CD4-positive, alpha-beta T cell treated with Interleukin-6 at 100 ng/mL for 8 hours (primary cell): ENCODE measurements around the gene IL34.
"Not testable (repeated sequence)": the region's sequence is repeated elsewhere in the genome, so short reads cannot be mapped to it uniquely, and the experiment has no call there.

Experiments
- DNase-seq: peaks from one replicate; pipeline ENCODE4 v3.0.0-alpha.2; 2020; ENCODE audit warnings: mixed read lengths, low spot score

The IL34 gene

DNA sequence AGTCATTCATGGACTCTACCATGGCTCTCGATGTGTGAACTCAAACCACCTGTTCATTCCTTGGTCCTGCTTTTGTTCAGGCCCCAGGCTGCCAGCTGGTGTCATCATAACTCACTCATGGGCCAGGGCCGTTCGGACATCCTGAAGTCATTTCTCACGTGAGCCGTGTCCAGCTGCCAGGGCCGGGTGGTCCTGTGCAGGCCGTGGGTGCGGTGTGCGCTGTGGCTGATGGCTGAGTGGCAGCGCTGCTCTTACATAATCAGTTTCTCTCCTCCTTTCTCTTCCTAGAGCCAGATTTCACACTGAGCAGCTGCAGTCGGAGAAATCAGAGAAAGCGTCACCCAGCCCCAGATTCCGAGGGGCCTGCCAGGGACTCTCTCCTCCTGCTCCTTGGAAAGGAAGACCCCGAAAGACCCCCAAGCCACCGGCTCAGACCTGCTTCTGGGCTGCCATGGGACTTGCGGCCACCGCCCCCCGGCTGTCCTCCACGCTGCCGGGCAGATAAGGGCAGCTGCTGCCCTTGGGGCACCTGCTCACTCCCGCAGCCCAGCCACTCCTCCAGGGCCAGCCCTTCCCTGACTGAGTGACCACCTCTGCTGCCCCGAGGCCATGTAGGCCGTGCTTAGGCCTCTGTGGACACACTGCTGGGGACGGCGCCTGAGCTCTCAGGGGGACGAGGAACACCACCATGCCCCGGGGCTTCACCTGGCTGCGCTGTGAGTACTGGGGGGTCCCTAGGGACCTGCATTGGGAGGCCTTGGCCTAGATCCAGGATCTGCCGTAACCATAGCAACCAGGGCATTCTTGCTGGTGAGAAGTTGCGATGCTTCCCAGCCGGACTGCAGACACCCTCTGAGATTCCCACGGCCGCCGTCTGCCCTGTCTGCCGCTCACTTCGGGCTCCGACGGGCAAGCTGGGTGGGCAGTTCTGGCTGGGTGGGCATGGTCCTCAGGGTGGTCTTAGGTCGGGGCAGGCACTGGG lies at the start of gene IL34:
Gene IL34, plus strand, starts transcription at position 300 of the 982 bp plus-strand sequence. Its CDS starts 389 bp downstream, at position 689.
- no peak for DNase-seq

DNA sequence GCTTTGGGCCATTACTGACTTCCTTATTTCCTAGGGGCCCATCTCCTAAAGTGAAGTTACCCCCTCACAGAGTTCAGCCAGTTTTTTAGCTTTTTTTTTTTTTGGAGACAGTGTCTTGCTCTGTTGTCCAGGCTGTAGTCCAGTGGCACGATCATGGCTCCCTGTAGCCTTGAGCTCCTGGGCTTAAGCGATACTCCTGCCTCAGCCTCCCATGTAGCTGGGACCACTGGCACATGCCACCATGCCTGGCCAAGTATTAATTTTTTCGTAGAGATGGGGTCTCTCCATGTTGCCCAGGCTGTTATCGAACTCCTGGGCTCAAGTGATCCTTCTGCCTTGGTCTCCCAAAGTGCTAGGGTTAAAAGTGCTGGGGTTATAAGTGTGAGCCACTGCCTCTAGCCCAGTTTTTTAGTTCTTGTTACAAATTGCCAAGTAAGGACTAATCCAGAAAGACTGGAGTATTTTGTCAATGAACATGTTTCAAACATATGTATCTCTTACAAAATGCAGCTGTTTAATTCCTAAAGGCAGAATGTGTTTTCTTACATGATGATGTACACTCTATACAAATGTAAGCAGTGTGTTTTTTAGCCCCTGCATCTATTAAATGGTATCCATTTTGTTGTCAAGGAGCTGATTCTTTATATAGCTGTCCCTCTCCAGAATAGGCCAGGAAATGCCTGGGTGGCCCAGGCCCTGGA lies 49.1 kb upstream of the IL34 start:
- no peak for DNase-seq

DNA sequence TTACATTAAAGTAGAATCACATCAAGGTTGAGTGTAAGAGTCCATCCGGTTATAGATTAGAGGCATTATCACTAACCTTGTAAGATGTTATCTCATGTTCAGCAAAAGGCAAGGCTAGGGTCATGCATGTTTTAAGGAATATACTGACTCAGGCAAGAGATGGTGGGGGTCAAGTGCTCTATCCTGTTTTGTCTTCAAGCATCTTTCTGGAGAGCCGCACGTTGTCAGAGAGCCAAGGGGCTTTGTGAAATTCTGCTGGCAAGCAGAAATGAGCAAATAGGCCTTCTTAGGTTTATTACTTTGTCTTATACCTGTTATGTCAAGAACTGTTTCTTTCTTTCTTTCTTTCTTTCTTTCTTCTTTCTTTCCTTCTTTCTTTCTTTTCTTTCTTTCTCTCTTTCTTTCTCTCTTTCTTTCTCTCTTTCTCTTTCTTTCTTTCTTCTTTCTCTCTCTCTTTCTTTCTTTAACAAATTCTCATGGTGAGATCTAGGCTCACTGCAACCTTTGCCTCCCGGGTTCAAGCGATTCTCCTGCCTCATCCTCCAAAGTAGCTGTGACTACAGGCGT lies 47.3 kb upstream of the IL34 start:
- DNase-seq, result no peak

DNA sequence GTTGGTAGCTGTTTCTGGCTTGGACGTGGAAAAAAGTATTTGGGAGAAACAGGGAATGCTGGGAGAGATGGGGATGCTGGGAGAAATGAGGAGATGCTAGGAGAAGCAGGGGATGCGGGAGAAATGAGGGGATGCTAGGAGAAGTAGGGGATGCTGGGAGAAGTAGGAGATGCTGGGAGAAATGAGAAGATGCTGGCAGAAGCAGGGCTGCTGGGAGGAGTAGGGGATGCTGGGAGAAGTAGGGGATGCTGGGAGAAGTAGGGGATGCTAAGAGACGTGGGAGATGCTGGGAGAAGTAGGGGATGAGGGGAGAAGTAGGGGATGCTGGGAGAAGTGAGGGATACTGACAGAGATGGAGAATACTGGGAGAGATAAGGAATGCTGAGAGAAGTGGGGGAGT lies 45.6 kb upstream of the IL34 start:
- no peak for DNase-seq

DNA sequence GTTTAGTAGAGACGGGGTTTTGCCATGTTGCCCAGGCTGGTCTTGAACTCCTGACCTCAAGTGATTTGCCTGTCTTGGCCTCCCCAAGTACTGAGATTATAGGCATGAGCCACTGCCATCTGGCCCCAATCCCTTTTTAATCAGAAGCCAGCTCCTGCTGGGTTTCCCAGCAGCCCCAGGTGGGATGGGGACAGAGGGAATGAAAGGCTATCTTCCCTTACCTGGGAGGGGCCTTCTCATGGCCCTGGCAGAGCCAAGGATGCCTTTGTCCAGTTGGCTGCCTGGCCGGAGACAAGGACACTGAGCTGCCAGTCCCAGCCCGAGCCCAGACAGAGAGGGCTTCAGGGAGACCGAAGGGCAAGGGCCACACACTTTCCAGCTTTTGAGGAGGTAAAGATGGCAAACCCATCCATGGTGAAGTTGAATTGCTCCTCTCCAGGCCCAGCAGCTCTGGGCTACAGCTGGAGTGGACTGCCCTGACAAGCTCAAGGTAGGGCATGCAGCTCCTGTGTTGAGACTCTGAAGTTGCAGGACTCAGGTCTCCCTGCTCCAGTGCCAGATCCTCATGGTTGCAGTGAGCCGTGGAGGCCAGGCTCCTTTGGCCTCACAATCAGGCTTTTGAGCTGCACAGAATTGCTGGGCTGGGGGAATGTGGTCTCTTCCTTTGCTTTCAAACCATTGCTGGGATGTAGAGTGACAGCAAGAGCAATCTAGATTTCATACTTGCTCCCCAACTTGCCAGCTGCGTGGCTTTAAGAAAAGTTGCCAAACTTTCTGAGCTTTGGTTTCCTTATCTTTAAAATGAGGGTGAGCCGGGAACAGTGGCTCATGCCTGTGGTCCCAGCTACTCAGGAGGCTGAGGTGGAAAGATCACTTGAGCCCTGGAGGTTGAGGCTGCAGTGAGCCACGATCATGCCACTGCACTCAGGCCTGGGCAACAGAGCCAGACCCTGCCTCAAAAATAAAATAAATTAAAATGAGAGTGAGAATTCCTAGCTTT lies 44.5 kb upstream of the IL34 start:
- no peak for DNase-seq

DNA sequence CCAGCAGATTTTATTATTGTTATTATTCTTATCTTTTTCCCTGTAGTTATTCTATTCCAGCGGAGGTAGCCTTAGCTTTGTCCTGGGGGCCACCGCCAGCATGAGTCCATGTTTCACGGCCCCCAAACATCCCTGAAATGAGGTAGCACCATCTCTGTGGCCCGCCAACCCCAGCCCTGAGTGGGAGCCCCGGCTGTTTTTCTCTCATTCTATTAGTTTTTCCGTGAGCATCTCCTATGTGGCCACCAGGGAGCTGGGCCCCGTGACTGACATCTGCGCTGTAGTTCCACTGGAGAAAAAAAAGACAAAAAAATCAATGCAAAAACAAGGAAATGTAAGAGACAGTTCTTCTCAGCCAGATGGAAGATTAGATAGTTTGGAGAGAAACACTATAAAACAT lies 43.5 kb upstream of the IL34 start:
- DNase-seq, result no peak

DNA sequence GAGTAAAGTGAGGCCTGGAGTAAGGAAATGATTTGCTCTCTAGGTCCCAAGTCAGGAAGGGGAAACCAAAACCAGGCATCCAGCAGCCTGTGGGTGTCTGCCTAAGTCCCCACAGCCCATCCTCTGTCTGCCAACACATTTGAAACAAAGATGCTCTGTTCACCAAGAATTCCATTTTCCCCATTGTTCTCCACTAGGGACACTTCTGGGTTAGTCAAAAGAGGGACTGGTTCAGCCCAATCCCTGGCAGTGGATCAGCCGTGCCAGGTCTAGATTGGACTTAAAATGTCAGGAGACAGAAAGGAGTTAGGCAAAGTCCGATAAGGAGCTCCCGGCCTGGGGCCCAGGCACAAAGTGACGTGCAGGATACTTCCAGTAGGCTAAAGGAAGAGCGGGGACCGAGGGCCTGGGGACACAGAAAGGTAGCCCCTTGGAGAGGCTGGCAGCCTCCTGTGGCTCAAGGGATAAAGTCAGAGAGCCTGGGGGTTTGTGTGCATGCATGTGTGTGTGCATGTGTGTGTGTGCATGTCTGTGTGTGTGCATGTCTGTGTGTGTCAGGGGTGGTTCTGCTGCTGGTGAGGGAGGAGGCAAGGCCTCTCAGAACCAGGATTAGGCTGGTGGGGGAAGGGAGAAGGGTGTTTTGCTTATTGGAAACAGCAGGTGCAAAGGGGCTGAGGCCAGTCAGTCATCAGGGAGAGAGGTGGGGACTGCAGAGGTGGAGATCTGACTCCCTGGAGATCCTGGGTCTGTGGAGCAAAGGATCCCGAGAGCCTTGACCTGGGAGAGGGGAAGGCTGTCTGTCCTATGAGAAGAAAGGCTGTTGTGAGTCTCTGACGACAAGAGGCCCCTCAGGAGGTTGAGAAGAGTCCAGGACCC lies 41.7 kb upstream of the IL34 start:
- no peak for DNase-seq

DNA sequence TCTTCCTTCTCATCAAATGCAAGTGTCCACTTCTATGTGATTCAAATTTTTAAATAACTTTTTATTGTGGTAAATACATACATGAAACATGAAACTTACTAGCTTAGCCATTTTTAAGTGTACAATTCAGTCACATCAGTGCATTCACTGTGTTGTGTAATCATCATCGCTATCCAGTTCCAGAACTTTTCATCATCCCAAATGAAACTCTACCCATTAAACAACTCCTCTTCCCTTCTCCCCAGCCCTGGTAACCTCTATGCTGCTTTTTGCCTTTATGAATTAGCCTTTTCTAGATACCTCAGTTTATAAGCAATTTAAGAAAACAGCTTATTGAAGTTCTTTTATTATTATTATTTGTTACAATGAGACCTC lies 41.1 kb upstream of the IL34 start:
- DNase-seq, result no peak

DNA sequence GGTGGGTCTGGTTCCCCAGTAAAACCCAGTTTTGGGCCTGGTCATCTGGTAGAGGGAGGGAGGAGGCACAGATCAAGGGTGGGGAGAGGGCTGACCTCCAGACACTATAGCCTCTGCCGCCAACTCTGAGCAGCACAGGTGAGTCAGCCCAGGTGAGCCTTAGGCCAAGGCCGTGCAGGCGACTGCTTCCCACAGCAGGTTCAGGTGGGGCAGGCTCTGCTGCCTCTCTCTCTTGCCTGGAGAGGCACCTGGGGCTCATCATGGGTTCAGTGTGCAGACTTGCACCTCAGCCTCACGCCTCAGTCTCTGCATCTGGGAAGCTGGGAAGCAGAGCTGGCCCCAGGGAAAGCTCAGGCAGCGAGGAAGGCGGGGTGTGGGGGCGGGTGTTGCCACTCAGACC lies 37.8 kb upstream of the IL34 start:
- DNase-seq, result no peak

DNA sequence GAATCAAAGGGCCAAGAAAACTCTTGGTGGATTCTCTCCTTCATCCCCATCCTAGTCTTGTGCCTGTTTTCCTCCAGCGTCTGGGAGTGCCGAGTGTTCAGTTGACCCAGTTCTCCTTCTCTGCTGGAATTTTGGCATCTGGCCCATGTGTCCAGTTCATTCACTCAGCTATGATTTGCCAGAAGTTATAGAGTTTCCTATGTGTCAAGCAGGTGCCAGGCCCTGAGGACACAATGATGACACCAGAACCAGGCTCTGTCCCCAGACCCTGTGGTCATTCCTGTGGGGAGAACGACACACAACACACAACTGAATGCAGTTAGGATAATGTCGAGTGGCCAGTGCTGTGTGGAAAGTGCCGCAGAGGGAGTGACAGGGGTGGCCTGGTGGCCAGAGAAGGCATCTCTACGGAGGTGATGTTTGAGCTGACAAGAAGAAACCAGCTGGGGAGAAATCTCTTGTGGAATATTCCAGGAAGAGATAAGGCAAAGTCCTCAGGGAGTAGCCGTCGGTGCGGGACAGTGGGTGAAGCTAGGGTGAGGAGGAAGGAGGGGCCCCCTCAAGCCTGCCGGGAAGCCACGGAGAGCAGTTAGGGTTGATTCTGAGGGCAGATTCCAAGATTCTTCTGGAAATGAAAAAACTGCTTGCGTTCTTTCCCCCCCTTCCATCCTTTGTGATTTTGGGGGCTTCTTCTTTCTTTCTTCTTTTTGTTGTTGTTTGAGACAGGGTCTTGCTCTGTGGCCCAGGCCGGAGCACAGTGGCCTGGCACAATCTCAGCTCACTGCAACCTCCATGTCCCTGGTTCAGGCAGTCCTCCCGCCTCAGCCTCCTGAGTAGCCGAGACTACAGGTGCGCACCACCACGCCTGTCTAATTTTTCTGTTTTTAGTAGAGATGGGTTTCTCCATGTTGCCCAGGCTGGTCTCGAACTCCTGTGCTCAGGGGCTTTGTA lies 35.8 kb upstream of the IL34 start:
- DNase-seq, result no peak

DNA sequence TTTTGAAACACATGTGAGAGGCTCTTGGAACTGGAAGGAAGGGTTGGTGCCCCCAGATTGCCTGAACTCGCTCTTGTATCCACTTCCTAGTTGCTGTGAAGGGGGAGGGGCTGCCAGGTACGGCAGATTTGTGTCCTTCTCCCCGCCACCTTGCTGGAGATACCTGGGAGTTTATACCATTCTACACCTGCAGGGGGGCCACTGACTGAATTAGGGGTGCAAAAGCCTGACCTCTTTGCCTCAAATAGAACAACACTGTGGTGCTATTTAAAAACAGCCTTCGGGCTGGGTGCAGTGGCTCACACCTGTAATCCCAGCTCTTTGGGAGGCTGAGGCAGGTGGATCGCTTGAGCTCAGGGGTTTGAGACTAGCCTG lies 35.1 kb upstream of the IL34 start:
- DNase-seq, result no peak

DNA sequence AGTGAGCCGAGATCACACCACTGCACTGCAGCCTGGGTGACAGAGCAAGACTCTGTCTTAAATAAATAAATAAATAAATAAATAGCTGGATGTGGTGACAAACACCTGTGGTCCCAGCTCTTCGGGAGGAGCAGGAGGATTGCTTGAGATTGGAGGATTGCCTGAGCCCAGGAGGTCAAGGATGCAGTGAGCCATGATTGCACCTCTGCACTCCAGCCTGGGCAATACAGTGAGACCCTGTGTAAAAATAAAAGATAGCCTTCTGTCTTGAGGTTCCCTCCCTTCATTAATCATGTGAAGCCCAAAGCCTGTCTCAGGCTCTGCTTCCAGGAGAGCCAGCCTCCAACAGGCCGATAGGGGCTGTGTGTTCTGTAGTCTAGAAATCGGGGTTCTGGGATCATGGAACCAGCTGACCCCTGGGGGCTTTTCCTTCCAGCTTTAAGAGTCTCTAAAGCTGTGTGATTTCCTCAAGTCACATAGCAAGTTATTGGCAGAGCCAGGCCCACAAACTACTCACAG lies 34.5 kb upstream of the IL34 start:
- DNase-seq, result no peak

DNA sequence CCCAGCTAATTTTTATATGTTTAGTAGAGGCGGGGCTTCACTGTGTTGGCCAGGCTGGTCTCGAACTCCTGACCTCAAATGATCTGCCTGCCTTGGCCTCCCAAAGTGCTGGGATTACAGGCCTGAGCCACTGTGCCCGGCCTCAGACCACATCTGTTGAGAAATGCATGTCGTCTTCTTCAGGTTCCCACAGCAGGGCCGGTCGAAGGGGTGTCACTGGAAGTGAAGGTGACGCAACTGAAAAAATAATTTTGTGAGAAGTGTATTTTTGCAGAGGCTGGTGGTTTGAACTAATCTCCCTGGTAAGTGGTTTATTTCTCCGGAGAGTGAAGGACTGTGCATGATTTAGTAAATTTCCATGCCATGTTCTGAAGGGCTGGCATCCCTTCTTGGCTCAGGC lies 33.4 kb upstream of the IL34 start:
- no peak for DNase-seq

DNA sequence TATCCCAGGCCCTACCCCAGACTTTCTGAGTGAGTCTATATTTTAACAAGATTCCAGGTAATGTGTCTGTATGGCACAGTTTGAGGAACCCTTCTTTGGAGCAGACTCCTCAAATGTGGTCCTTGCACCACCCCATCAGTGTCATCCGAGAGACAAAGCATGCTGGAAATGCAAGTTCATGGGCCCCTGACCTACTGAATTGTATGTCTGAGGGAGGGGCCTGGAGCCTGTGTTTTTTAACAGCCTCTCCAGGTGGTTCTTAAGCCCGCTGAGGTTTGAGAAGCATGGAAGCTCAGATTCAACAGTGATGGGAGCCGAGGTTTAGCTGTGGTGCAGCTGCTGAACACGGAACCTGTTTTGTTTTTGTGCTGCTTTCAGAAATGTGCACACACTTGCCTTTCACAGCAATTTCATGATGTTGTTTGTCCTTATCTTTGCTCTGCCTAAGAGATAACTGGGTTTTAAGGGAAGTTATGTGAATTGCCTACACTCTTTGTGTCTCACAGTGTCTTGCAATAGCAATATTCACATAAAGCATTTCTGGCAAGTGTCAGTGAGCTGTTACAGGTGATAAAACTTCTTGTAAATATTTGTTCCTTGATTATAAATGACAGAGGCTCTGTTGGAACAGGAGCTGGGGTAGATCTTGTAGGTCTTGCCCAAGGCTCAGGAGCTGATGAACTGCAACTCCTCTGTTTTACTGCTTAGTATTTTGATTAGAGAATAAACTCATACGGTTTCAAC lies 32.0 kb upstream of the IL34 start:
- no peak for DNase-seq

DNA sequence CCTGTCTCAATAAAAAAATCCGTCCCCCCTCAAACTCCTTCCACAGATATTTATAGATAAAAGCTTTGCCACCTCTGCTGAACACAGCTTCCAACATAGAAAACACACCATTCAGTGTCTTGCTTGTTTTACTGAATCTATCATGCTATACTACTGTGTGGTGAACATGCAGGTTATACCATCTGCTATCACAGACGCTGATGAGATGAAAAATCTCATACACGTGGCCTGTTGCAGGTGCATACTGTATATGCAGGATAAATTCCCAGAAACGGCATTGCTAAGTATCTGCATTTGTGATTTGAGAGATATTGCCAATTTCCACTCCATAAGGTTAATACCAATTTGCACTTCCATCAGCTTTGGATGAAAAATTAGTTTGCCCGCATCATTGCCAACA lies 30.4 kb upstream of the IL34 start:
- DNase-seq, result no peak

DNA sequence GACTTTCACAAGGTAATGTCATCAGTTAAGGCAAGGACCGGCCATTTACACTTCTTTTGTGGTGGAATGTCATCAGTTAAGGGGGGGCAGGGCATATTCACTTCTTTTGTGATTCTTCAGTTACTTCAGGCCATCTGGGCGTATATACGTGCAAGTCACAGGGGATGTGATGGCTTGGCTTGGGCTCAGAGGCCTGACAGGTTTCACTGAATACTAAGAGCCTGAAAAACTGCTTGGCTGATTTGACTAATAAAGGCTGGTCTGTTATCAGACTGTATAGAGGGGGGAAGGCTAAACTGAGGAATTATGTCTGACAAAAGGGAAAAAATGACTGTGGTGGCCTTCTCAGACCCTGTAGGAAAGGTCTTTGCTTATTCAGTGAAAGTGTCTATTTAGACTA lies 24.5 kb upstream of the IL34 start:
- DNase-seq, result not testable (repeated sequence)

DNA sequence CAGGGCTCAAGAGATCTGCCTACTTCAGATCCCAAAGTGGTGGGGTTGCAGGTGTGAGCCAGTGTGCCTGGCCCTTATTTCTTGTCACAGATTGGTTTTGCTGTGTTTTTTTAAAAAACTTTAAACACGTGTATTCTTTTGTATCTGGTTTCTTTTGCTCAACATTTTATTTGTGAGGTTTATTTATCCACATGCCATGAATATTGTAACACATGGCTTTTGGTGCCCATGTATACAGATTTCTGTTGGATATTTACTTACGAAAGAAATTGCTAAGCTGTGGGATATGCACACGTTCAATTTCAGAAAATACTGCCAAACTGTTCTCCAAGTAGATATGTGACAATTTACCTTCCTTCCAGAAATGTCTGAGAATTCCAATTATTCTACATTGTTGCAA lies 18.7 kb upstream of the IL34 start:
- DNase-seq, result no peak

DNA sequence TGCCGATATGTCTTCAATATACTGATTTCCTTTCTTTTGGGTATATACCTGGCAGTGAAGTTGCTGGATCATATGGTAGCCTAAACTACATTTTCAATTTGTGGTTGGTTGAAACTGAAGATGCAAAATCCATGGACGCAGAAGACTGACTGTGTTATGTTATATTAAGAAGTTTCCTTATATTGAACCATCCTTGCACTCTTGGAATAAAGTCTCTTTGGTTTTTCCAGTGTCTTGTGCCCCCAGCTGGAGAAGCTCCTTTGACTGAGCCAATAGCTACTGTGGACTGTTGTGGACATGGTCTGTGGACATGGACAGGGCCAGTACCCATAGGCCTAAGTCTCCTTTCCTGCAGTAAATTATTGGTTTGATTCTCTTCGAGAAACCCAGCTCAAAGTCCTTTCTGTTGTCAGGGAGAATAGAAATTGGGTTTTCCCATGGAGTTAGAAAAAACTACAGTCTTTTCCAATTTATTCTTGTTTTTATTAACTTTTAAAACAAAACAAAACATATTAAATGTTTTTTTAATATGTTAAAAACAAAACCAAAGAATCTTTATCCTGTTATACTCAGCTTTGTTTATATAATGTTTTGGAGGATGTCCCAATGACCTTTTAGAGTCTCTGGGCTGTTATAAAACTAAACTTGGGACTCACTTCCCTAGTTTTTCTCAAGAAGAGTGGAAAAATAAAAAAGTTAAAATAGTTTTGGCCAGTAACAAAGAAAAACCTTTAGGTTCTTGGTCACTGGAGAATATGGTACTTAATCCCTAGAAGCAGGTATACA lies 15.2 kb upstream of the IL34 start:
- no peak for DNase-seq
